GM19324 (cell line): ENCODE results near the gene BAIAP2.

Experiments
- ATAC-seq: cut with Tn5 transposase; IDR thresholded peaks from one replicate; pipeline ENCODE4 v1.9.1; 2021; ENCODE audit warnings: mild to moderate bottlenecking, moderate library complexity; ENCODE audit not compliant: unreplicated experiment, low FRiP score

The BAIAP2 gene

DNA sequence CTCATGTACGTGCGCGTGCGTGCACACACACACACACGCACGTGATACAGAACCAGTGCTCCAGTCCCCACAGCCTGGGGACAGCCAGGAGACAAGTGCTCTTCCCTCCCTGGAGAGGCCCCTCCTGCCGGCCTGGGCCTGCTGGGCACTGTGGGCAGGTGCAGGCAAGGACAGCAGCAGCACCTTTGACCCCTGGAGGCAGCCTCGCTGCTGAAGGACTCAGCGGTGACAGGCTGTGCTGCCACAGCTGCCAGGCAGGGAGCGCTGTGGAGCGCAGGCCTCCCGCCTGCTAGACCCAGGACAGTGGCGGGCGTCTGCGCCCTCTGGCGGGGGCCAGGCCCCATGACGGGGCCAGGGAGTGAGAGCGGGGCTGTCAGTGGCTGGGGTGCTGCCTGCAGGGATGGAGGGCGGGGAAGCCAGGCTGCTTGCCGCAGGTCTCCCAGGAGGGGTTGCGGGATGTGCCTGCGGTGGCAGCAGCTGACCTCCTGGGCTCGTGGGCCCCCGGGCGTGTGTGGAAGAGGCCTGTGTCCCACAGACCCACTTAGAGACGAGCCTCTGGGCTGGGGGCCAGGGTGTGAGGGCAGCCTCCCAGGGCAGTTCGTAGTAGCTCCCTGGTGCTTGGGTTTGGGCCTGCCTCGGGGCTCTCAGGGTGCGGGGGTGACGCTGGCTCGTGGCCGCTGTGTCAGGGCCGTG, 66.8 kb downstream of the BAIAP2 start:
- peak; percentile 57 for ATAC-seq

DNA sequence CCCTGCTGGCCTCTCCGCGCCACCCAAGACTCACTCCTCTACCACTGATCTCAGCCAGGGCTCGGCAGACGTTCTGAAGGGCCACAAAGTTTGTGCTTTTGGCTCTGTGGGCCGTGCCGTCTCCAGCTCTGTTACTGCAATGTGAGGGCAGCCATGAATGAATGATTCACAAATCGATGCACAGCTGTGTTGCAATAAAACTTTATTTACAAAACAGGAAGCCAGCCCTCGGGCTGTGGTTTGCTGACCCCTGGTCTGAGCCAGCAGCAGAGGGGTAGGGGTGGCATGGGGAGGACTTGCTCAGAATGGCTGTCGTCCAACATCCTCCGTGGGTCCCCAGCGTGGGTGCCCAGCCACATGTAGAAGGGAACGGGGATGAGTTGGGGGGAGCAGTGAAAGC, 67.4 kb downstream of the BAIAP2 start:
- no peak for ATAC-seq

DNA sequence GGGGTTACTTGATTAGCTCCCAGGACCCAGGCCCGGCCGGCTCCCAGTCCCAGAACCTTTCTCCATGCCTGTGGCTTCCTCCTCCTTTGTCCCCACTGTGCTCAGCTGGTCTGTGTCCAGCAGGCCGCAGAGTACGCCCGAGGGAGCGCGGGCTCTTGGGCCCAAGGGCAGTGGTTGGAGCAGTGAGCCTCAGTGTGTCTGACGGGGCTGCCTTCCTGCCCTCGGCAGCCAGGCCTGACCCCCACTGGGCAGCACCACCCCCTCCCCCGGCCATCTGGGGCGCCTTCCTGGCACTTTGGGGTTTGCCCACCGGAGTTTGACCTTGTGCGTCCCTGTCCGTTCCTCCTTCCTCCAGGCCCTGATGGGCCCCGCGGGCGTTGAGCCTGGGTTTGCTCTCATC, 67.9 kb downstream of the BAIAP2 start:
- ATAC-seq = no peak

DNA sequence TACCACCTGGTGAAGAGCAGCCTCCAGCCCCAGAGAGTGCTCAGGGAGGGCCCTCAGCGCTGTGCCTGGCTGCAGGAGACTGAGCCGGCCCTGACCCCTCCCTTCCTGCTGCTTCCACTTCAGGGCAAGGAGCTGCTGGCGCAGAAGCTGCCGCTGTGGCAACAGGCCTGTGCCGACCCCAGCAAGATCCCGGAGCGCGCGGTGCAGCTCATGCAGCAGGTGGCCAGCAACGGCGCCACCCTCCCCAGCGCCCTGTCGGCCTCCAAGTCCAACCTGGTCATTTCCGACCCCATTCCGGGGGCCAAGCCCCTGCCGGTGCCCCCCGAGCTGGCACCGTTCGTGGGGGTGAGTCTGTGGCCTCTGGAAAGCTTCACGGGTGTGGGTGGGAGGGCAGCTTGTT, 68.4 kb downstream of the BAIAP2 start:
- ATAC-seq = no peak

DNA sequence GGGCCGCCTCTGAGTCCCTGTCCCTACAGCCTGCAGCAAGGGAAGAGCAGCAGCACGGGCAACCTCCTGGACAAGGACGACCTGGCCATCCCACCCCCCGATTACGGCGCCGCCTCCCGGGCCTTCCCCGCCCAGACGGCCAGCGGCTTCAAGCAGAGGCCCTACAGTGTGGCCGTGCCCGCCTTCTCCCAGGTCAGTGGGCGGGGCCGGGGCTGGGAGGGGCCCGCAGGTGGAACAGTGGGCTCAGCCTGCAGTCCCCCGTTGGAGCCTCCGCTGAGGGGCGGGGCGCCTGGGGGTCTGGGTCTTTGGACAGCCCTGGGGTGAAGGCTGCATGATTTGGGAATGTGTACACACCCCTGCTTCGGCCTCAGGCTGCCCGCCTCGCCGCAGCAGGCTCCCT, 71.8 kb downstream of the BAIAP2 start:
- no peak for ATAC-seq

DNA sequence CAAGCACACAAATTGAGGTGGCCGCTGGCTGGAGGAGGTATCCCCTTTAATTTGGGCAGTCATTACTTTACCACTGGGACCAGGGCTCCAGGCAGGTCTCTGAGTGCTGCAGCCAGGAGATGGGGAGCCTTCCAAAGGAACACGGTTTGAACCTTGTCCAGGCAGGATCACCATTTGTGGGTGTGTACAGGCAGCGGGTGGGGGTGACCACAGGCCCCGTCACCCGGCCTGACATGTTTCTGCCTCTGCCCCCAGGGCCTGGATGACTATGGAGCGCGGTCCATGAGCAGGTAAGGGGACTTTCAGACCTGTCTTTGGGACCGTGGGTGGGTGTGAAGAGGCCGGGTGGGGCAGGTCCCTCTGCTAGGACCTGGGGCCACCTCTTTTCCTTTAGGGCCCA, 73.3 kb downstream of the BAIAP2 start:
- ATAC-seq = no peak

DNA sequence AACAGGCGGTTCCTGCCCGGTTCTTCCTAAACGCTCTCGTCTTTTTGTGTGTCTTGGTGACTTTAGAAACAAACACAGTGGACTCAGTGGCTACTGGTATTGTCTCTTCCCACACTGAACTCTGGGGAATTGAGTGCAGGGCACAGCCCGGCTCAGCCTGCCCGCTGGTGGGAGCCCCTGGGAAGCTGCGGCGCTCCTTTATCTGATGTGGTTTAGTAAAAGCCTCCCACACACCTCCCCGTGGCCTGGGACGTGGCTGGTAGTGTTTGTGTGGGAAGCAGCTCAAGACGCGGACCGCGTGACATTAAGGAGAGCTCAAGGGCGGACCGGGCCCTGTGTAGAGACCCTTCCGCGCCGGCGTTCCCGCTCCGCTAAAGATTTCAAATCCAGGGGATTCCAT, 75.0 kb downstream of the BAIAP2 start:
- no peak for ATAC-seq

DNA sequence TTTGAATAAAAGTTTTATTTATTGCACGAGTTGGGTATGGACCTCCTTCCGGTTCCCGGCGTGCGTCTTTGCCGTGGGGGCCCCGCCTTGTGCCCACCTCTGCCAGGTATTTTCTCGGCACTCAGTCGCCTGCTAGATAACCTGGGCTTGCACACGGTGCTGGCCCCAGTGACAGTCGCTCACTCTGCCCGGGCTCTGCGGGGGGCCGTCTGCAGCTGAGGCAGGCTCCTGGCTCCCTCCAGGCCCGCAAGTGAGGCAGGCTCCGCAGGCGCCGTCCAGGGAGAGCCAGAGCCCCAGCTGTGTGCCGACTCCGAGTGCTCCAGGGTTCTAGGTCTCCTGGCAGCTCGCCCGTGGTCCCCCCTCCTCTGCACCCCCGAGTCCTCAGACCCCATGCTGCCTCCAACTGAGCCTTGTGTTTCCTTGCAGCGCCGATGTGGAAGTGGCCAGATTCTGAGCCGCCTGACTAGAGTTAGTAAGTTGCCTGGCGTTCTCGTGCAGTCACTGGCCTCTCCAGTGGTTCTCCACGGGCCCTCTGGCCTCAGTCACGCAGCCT, 75.6 kb downstream of the BAIAP2 start:
- no peak for ATAC-seq

DNA sequence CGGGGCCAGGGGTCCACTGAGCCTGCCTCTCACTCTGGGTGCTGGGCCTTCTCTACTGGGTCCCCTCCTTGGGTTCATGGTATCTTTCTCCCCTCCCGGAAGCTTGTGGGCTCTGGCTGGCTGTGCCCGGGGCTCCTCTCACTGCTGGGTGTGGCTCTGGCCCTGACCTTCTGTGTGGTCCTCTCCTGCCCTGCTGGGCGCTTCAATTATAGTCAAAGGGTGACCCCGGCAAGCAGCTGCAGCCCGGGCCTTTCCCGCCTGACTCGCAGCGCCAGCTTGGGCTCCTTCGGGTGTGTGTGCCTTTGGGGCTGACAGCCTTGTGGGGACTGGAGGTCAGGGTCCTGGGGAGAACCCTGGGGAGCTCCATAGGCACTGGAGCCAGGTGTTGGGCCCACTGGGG, 76.1 kb downstream of the BAIAP2 start:
- no peak for ATAC-seq

DNA sequence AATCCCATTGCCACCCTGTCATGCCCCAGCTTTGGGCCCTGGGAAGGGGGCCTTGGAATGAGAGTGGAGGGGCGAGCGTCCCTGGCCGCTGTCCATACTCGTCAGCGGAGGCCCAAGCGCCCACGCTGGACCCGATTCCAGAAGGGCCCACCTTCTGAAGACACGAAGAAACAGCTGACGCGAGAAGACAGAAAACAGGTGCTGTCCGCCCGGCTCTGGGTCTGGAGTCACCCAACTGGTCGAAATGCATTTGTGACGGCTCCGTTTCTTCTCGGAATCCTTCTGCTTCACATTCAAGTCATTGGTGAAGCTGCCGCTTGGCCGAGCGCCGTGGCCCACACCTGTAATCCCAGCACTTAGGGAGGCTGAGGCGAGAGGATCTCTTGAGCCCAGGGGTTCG, 77.5 kb downstream of the BAIAP2 start:
- no peak for ATAC-seq

DNA sequence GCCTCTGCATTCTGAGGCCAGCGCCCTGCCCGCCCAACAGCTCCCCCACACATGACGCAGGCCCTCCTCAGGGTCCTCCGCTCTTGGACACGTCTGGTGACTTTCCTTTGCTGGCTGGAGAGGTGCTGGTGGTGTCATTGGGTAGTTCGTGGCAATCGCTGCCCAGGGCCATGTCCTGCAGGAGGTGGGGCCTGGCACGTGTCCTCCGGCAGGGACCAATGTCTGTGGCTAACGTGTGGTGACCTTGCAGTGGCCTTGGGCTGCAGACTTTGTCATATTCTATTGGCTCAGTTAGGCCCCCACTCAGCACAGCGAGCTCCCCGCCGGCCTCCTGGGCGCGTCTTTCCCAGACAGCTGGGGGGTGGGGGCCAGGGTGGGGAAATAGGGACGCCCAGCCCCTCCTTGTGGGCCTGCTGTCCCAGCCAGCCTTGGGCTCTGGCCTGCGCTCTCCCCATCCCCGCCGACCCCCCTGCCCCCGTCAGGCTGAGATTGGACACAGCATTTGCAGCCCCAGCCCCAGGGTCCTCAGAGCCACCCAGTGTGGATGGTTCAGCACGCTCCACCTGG, 78.3 kb downstream of the BAIAP2 start:
- no peak for ATAC-seq

DNA sequence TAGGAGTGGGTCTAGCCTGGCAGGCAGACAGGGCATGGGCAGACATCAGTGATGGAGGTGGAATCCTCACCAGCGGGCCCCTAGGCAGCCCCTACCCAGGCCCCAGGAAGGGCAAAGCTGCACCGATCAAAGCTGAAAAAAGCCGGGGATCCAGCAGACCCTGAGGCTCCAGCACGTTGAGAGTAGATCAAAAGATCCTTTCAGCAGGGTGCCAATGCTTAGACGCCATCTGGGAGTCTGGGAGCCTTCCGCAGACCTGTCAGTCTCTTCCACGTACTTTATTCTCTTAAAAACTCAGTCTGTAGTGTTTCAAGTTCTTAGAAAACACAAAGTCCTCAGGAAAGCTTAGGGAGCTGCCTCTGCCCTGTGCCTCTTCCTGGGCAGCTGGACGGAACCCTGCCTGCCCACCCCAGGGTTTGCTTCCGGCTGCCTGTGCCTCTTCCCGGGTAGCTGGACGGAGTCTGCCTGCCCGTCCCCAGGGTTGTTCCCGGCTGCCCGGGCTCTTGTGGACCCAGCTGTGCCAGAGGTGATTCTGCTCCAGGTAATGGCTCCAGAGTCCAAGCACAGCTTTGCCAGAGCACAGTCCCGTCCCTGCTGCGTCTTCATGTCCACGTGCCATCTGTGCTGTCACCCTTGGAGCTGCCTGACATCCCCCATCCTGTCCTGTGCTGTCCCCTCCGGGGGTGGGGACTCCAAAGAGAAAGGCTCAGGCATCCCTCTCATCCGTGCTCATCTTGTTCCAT, 79.6 kb downstream of the BAIAP2 start:
- no peak for ATAC-seq

DNA sequence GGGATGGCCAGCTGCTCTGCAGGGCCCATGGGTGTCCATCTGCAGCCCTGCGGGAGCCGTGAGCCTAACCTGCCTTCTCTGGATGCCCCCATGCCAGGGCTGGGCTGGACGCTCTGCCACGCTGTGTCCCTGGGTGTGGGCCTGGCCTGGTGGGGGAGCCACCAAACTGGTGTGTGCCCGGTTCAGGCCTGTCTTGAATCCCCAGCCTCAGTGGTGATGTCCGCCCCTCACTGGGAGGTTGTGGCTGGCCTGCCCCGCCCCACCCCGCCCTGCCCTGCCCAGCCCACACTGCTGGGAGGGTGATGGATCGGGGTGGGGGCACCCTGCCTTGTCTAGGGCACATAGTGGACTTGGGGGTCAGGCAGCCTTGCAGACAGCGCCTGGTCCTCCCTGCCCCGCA, 80.3 kb downstream of the BAIAP2 start:
- no peak for ATAC-seq

DNA sequence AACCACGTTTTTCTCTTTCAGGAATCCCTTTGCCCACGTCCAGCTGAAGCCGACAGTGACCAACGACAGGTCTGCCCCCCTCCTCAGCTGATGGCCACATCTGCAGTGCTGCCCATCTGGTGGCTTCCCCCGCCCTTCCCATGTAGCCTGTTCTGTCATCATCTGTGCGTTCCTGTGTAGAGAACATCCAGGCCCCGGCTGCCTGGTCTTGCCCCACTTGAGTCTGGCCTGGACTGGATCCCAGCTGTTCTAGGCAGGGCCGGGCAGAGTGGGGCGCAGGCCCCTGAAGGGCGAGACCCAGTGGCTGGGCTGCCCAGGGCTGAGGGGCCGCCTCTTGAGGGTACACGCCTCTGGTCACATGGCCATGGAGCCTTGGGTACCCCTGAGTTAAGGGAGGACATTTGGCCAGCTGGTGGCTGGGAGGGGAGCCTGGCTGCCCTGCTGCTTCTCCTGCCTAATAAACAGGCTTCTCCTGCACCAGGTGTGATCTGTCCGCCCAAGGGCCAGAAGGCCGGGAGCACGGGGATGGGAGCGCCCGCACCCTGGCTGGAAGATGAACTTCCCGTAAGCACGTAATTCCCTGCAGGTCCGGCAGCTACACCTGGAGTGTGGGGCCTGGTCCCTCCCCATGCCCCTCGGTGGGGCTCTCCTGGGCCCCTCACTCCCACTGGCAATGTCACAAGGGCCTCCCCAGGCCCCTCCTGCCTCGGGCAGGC, 81.0 kb downstream of the BAIAP2 start:
- no peak for ATAC-seq

DNA sequence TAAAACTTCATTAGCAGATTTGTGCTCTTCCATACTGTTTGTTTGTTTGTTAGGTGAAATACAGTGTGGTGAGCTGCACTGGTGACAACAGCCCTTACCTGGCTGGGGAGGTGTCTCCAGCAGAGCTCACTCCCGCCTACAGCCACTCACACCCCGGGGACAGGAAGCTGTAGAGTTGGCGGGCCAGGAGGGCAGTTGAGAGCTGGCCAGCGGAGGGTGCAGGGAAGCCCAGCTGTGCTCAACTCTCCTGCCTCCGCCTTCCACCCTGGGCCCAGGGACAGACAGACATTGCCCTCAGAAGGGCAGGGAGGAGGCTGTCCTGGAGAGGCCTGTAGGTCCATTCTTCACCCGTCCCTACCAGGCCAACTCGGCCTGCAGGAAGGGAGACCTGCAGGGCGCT, 81.8 kb downstream of the BAIAP2 start:
- no peak for ATAC-seq

DNA sequence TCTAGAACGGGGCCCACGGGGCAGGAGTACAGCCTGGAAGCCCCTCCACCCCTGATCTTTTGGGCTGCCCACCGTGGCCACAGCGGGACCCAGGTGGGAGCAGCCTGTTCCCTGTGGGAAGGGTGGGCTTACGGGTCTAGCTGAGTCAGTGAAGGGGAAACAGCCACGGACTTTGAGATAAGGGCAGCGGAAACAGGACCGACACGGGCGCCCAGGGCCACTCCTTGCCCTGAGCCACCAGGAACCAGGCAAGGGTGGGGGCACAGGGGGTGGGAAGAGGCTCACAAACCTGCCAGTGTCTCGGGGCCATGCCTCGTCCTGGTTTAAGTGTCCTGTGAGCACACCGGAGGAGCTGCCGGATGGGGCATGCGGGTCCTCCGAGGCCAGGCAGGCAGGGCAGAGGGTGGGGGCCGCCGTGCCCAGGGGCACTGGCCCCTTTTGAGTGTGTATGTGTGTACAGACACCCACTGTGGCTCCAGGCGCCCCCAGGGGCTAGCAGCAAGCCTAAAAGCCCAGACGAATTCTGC, 82.8 kb downstream of the BAIAP2 start:
- no peak for ATAC-seq

DNA sequence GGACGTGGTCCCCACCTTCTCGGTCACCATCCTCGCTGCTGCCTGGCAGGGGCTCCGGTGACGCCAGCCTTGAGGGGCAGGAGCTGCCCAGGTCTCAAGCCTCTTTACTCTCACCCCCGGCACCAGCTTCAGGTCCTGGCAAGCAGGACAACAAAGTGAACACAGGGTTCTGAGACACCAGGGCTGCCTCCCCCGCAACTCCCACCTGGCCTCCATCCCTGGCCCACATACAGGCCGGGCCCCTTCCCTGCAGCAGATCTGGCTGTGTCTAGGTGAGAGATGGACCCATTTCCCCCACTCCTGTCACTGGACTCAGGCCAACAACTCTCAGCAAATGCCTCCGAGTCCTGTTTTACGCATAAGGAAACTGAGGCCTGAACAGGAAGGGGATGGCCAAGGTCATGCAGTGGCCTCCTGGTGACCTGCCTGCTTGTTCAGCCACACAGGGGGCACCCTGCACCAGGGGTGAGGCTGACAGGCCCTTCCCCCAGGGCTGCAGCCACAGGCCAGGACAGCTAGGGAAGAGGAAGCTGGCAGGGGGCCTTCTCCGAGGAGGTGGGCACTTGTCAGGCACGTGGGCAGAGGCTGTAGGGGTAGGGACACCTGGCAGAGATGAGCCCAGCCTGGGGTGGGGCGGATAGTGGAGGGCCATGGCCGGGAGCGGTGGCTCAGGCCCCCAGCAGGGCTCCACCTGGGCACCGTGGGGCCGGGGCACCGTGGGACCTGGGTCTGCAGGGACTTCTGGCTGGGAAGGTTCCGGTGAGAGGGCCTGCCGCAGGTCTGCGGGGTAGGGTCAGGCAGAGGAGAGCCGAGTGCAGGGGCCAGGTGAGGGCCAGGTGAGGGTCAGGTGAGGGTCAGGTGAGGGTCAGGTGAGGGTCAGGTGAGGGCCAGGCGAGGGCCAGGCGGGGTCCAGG, 83.6 kb downstream of the BAIAP2 start:
- ATAC-seq = no peak

DNA sequence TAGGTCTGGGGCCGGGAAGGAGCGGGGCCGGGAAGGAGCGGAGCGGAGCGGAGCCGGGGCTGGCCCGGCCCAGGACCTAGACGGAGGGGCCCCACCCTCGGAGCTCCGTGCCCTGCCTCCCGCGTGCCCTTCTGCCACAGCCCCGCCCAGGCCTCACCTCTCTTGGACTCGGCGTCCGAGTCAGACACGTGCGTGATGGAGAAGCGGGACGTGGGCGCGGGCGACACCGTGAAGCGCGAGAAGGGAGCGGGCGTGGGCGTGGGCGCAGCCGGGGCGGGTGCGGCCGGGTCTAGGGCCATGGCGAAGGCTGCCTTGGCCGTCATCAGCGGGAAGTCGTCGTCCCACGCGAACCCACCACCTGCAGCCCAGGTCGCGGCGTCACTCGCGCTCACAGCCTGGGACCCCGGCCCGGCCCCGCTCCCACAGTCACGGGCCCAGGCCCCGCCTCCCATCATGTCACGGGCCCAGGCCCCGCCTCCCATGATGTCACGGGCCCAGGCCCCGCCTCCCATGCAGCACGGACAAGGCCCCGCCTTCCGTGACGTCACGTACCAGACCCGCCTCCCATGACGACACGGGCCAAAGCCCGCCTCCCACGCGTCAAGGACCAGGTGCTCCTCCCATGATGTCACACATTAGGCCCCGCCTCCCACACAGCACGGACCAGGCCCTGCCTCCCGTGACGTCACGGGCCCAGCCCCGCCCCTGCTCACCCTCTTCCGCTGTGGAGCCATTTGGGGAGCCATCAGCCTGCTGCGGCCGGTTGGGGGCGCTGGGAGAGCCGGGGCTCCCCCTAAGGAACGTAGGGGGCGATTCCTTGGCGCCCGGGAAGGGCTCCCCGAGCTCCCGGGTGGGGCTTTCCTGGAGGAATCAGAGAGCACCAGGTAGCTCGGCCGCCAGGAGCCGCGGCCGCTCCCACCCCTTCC, 84.5 kb downstream of the BAIAP2 start:
- ATAC-seq = no peak

DNA sequence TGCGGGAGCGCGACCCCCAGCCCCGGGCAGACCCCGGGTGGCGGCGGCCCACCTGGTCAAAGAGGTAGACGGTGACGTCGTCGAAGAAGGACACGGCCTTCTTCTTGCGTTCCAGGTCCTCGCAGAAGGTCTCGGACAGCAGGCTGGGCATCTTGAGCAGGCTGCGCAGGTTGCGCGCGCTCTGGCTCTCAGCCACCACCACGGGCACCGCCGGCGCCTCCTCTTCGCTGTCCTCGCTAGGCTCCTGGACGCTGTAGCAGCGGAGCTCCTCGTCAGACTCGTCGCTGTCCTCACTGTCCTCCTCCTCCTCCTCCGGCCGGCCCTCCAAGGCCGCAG, 85.2 kb downstream of the BAIAP2 start:
- no peak for ATAC-seq
